OCI-LY7 (cell line): ENCODE data around the gene SPATS2L. TPM values are rescaled to one million over a fixed set of nuclear protein-coding genes. Genes with fewer than 3 reads are reported as not detected.

Experiments
- BruUV-seq: library from RNA; stranded (reverse); fragments of 400-500 nt; replicated peaks from 2 replicates; lab custom pipeline; 2021; lab: Mats Ljungman, UMichigan
- CTCF ChIA-PET: fragments of 300-600 bp; sonication (Branson Sonifier 250); formaldehyde crosslinking; loops from one replicate; lab custom pipeline; 2022; ENCODE audit warnings: antibody characterized with exemption; ENCODE audit not compliant: unreplicated experiment; lab: Charles Lee
- POLR2A ChIA-PET: fragments of 300-600 bp; sonication (Branson Sonifier 250); formaldehyde crosslinking; loops from one replicate; lab custom pipeline; 2022; ENCODE audit warnings: antibody characterized with exemption; lab: Charles Lee
- DNase-seq: peaks from one replicate; pipeline ENCODE4 v3.0.0-alpha.2; 2015; ENCODE audit warnings: low spot score
- H2AFZ ChIP-seq: fragments of 200-600 bp; sonication (generic), shearing (Covaris generic); 2 replicates; pipeline ENCODE4 v1.6.1; 2014; ENCODE audit warnings: mild to moderate bottlenecking, antibody characterized with exemption, low read length, moderate library complexity
- H3K27ac ChIP-seq: fragments of 200-600 bp; sonication (generic); 2 replicates; pipeline ENCODE4 v1.5.1; 2014; ENCODE audit warnings: mixed run types, low read depth, mild to moderate bottlenecking, moderate library complexity, low read length, inconsistent platforms; ENCODE audit not compliant: poor library complexity, severe bottlenecking
- H3K36me3 ChIP-seq: fragments of 200-600 bp; sonication (generic); 2 replicates; pipeline ENCODE4 v1.6.1; 2014; ENCODE audit warnings: mild to moderate bottlenecking, antibody characterized with exemption, low read length, moderate library complexity, mixed read lengths; ENCODE audit not compliant: insufficient read depth
- H3K4me1 ChIP-seq: fragments of 200-600 bp; sonication (generic); 2 replicates; pipeline ENCODE4 v1.5.1; 2014; ENCODE audit warnings: mild to moderate bottlenecking, low read length; ENCODE audit not compliant: insufficient read depth, poor library complexity, severe bottlenecking
- H3K4me2 ChIP-seq: fragments of 200-600 bp; sonication (generic); 2 replicates; pipeline ENCODE4 v1.6.1; 2014; ENCODE audit warnings: mild to moderate bottlenecking, low read length
- H3K4me3 ChIP-seq: fragments of 200-600 bp; sonication (generic); 2 replicates; pipeline ENCODE4 v1.5.1; 2014; ENCODE audit warnings: mild to moderate bottlenecking, low read depth, low read length; ENCODE audit not compliant: poor library complexity, severe bottlenecking
- H3K79me2 ChIP-seq: fragments of 200-600 bp; sonication (generic); 2 replicates; pipeline ENCODE4 v1.6.1; 2016; ENCODE audit warnings: low read depth, mild to moderate bottlenecking, low read length, moderate library complexity, mixed read lengths; ENCODE audit not compliant: insufficient read depth
- H3K9me2 ChIP-seq: fragments of 200-600 bp; sonication (generic); 2 replicates; pipeline ENCODE4 v1.6.1; 2016; ENCODE audit warnings: mild to moderate bottlenecking, low read length, mixed read lengths; ENCODE audit not compliant: insufficient read depth
- H3K9me3 ChIP-seq: fragments of 200-600 bp; sonication (generic); 2 replicates; pipeline ENCODE4 v1.6.1; 2014; ENCODE audit warnings: mild to moderate bottlenecking, mixed run types, low read length, mixed read lengths
- H4K20me1 ChIP-seq: fragments of 200-600 bp; sonication (generic); 2 replicates; pipeline ENCODE4 v1.6.1; 2014; ENCODE audit warnings: mild to moderate bottlenecking, antibody characterized with exemption, low read length, moderate library complexity, mixed read lengths; ENCODE audit not compliant: insufficient read depth
- EZH2phosphoT487 ChIP-seq: fragments of 200-600 bp; sonication (generic); IDR thresholded peaks from 2 replicates; pipeline ENCODE4 v1.6.1; 2018; ENCODE audit warnings: low read depth, borderline replicate concordance, mild to moderate bottlenecking, mixed run types, antibody characterized with exemption, low read length, moderate library complexity, mixed read lengths
- intact Hi-C: fragments of 100-400 bp; cut with micrococcal nuclease; formaldehyde crosslinking; loops from one replicate; pipeline ENCODE4 v1.10.0; 2022; ENCODE audit not compliant: unreplicated experiment
- total RNA-seq, 2 experiments: library from RNA; depleted of rRNA in 1 of 2; stranded (reverse); fragments of >200 nt in 1 of 2; shearing (Covaris generic) in 1 of 2; gene quantifications; 2 replicates each; pipeline ENCODE4 v1.2.3, GENCODE V29; 2014 to 2022
- TF ChIP-seq, protein P1 (sequence below): fragments of 200-600 bp; sonication (generic); conservative IDR thresholded peaks from 2 replicates; pipeline ENCODE4 v1.5.1; 2014; ENCODE audit warnings: mild to moderate bottlenecking, antibody characterized with exemption, low read length, moderate library complexity, mixed read lengths

Gene SPATS2L
- total RNA-seq, 2 experiments from 2014 or later = 3.1 to 5.2 TPM

DNA sequence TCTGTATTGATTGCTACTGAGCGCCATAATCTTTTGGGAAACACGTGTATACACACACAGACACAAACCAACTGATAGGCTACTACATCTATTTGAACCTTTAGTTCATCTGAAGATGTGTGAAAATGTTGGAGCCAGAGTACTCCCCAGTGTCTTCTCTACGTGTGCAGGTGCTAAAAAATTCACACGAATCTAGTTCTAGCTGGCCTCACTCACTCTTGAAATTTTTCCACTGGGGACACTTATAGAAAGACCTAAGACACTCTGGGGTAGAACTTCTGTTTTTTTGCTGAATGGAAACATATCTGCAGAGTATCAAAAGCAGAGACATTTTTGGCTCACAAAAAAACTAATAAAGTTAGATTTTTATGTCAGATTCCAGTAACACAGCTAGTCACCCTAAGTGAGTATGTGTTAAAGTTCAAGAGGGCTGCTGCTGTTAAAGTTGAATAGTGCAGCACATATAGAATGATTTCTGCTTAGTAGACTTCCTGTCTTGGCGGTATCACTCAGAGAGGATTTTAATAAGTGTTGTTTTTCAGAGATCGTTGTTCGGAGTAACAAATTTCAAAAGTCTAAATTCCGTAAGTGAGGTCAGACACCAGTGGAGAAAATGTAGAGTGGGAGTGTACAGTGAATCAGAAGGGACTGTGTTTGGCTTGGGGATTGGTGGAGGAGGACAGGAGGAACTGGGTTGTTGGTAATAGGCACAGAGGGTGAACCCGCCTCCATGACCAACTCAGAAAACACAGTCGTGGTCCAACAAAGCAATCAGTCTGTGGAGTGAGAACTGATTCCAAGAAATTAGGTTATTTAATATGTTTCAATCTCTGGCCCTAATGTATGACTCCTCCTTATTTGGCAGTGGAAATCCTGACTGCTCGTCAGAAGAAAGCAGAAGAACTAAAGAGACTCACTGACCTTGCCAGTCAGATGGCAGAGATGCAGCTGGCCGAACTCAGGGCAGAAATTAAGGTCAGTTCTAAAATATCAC is 160.2 kb downstream of the SPATS2L start:
- Histone ChIP-seq H3K4me1 (peaks cover 38% of the 10 kb centered on the region), H3K27ac (no peak overlapping the region), H3K36me3 (no peaks in the 10 kb centered on the region), H3K79me2 (no peaks in the 10 kb centered on the region), H3K4me3 (peak overlapping the region; percentile 17), H3K4me2 (peak overlapping the region; percentile 42), H4K20me1 (no peaks in the 10 kb centered on the region), H3K9me2 (no peaks in the 10 kb centered on the region), H3K9me3 (no peaks in the 10 kb centered on the region), H2AFZ (peak overlapping the region; percentile 86)
- BruUV-seq = TSS peak; percentile 65
- intact Hi-C loops = loop anchor here (5.0 kb wide), 2 partner anchors 84 to 159 kb away; partner anchors contain the start of gene SPATS2L
- peak; percentile 32 for DNase-seq
- ChIA-PET POLR2A (interaction anchor here (0.6 to 2.7 kb wide), 4 partner anchors 12 to 651 kb away, joined by 3 to 9 read pairs (median 6); no protein-coding TSS in a partner anchor), CTCF (interaction anchor here (1.2 kb wide), 1 partner anchor 17 kb away, joined by 4 read pairs; no protein-coding TSS in a partner anchor)
- no peak for TF ChIP-seq EZH2phosphoT487
- TF ChIP-seq, protein P1, sequence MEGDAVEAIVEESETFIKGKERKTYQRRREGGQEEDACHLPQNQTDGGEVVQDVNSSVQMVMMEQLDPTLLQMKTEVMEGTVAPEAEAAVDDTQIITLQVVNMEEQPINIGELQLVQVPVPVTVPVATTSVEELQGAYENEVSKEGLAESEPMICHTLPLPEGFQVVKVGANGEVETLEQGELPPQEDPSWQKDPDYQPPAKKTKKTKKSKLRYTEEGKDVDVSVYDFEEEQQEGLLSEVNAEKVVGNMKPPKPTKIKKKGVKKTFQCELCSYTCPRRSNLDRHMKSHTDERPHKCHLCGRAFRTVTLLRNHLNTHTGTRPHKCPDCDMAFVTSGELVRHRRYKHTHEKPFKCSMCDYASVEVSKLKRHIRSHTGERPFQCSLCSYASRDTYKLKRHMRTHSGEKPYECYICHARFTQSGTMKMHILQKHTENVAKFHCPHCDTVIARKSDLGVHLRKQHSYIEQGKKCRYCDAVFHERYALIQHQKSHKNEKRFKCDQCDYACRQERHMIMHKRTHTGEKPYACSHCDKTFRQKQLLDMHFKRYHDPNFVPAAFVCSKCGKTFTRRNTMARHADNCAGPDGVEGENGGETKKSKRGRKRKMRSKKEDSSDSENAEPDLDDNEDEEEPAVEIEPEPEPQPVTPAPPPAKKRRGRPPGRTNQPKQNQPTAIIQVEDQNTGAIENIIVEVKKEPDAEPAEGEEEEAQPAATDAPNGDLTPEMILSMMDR = no peak

DNA sequence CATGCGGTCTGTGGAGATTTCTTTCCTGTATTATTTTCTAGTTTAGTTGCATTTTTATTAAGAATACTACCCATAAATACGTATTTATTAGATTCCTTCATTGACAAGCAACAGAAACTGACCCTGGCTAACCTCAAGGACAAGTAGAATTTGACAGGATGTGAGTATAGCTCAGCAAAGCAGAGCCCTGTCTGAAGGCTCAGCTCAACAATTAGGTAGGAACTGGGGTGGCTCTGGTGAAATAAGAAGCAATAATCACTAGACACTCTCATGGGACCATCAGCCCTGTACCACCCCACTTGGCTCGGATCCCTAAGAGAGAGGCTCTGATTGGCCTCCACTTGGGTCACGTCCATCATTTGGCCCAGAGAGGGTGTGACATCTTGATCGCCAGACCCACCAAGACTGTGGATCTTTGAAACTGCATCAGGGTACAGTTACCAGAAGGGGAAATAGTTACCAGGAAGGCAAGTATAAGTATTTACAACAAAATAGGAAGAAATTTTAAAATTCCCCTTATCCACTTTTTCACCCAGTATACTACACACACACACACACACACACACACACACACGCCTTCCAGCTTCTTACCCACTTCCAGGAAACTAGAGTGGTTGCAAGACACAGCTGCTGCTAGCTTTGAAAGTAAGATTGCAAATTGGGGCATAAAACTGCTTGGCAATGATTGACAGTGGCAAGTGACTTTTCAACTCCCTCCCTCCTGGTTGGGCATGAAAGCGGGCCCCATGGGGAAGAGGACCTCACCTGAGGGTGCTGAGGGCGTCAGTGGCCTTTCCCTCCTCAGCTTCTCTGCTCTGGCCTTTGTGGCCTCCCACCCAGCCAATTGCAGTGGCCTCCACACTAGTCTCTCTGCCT is 161.6 kb downstream of the SPATS2L start:
- no peaks in the 10 kb centered on the region for H3K36me3 ChIP-seq
- TF ChIP-seq, protein P1 = no peak
- no peak for TF ChIP-seq EZH2phosphoT487
- BruUV-seq = no TSS peak
- no peak overlapping the region for H3K27ac ChIP-seq
- H3K9me3 ChIP-seq = no peaks in the 10 kb centered on the region
- no peaks in the 10 kb centered on the region for H3K79me2 ChIP-seq
- H3K4me1 ChIP-seq = peaks cover 37% of the 10 kb centered on the region
- peak; percentile 44 for DNase-seq
- POLR2A ChIA-PET = interaction anchor here (0.6 to 2.7 kb wide), 8 partner anchors 11 to 501 kb away, joined by 3 to 9 read pairs (median 4); no protein-coding TSS in a partner anchor
- no peaks in the 10 kb centered on the region for H3K9me2 ChIP-seq
- intact Hi-C loops = loop anchor here (5.0 kb wide), 2 partner anchors 86 to 161 kb away; partner anchors contain the start of gene SPATS2L
- H3K4me3 ChIP-seq = no peak overlapping the region
- no peaks in the 10 kb centered on the region for H4K20me1 ChIP-seq
- CTCF ChIA-PET = interaction anchor here (0.9 to 1.2 kb wide), 2 partner anchors 16 to 18 kb away, joined by 3 to 4 read pairs; no protein-coding TSS in a partner anchor
- peak overlapping the region; percentile 42 for H3K4me2 ChIP-seq
- H2AFZ ChIP-seq = peak overlapping the region; percentile 86; the same call in 1 of the 2 replicates
